Measurements from ENCODE around the gene USP26.
"Not testable (repeated sequence)": the region's sequence is repeated elsewhere in the genome, so short reads cannot be mapped to it uniquely, and the experiment has no call there.

Gene USP26

GRCh38 chrX:133097031-133097430 lies at the start of gene USP26:
Gene USP26 (minus strand): TSS chrX:133097109. CDS start chrX:133028220, 68,889 bp downstream.
- no peak for DNase-seq

- no peak for DNase-seq
These were observed 37.4 kb upstream of the USP26 start for GRCh38 chrX:133134282-133134681.

GRCh38 chrX:133120406-133120805 lies 23.5 kb upstream of the USP26 start:
- no peak for DNase-seq

GRCh38 chrX:133094098-133094731 lies 2.7 kb downstream of the USP26 start:
- DNase-seq, result no peak

- no peak for DNase-seq
These were observed 6.6 kb downstream of the USP26 start for GRCh38 chrX:133090236-133090809.

GRCh38 chrX:133089411-133089810 lies 7.5 kb downstream of the USP26 start:
- DNase-seq, result no peak

GRCh38 chrX:133085785-133086184 lies 11.1 kb downstream of the USP26 start:
- DNase-seq, result no peak

GRCh38 chrX:133085056-133085455 lies 11.9 kb downstream of the USP26 start:
- DNase-seq, result not testable (repeated sequence)

GRCh38 chrX:133083899-133084298 lies 13.0 kb downstream of the USP26 start:
- no peak for DNase-seq

GRCh38 chrX:133081990-133082389 lies 14.9 kb downstream of the USP26 start:
- DNase-seq, result no peak

- not testable (repeated sequence) for DNase-seq
These were observed 19.1 kb downstream of the USP26 start for GRCh38 chrX:133077856-133078255.

GRCh38 chrX:133072566-133072965 lies 24.3 kb downstream of the USP26 start:
- DNase-seq, result no peak

- DNase-seq, result no peak
These were observed 28.4 kb downstream of the USP26 start for GRCh38 chrX:133068461-133068860.

GRCh38 chrX:133056341-133056740 lies 40.6 kb downstream of the USP26 start:
- no peak for DNase-seq

- DNase-seq, result no peak
These were observed 42.0 kb downstream of the USP26 start for GRCh38 chrX:133054761-133055405.

GRCh38 chrX:133053861-133054598 lies 42.9 kb downstream of the USP26 start:
- no peak for DNase-seq

- DNase-seq, result no peak
These were observed 48.2 kb downstream of the USP26 start for GRCh38 chrX:133048751-133049150.

- no peak for DNase-seq
These were observed 50.3 kb downstream of the USP26 start for GRCh38 chrX:133046601-133047000.

GRCh38 chrX:133045986-133046385 lies 50.9 kb downstream of the USP26 start:
- no peak for DNase-seq

- DNase-seq, result not testable (repeated sequence)
These were observed 52.6 kb downstream of the USP26 start for GRCh38 chrX:133044145-133044786.

GRCh38 chrX:133042260-133042659 lies 54.6 kb downstream of the USP26 start:
- no peak for DNase-seq

GRCh38 chrX:133033010-133033409 lies 63.9 kb downstream of the USP26 start:
- no peak for DNase-seq

- DNase-seq, result no peak
These were observed 78.7 kb downstream of the USP26 start for GRCh38 chrX:133018229-133018628.

Data from NCI-H2171 (cell line).